Thymus (tissue), 11 donors: ENCODE results near the gene FNBP1L. TPM values are rescaled to one million over a fixed set of nuclear protein-coding genes. Genes with fewer than 3 reads are reported as not detected.
"Not testable (repeated sequence)": the region's sequence is repeated elsewhere in the genome, so short reads cannot be mapped to it uniquely, and the experiment has no call there.

Source experiments
- DNase-seq, 9 donors: peaks; one replicate each; pipeline ENCODE4 v3.0.0-alpha.2; 2013; ENCODE audit warnings: low spot score in 9 of 9, low read depth in 6 of 9, missing footprints in 1 of 9
- H3K27ac ChIP-seq, 2 donors: one replicate each; pipeline ENCODE4 v1.5.1; 2013; ENCODE audit warnings: control low read depth in 1 of 2, low read depth in 1 of 2, low read length in 1 of 2, mild to moderate bottlenecking in 1 of 2, moderate library complexity in 1 of 2
- H3K27me3 ChIP-seq, 2 donors: one replicate each; pipeline ENCODE4 v1.5.1; 2013; ENCODE audit warnings: low read length in 1 of 2; ENCODE audit not compliant: control insufficient read depth in 2 of 2, insufficient read depth in 1 of 2
- H3K36me3 ChIP-seq, 2 donors: one replicate each; pipeline ENCODE4 v1.5.1; 2013; ENCODE audit warnings: low read length in 1 of 2, mild to moderate bottlenecking in 1 of 2, moderate library complexity in 1 of 2; ENCODE audit not compliant: control insufficient read depth in 2 of 2, insufficient read depth in 2 of 2
- H3K4me1 ChIP-seq, 2 donors: one replicate each; pipeline ENCODE4 v1.5.1; 2013; ENCODE audit warnings: low read length in 2 of 2; ENCODE audit not compliant: control insufficient read depth in 2 of 2, insufficient read depth in 2 of 2
- H3K4me3 ChIP-seq, 2 donors: one replicate each; pipeline ENCODE4 v1.5.1; 2013; ENCODE audit warnings: low read length in 2 of 2, control low read depth in 1 of 2, mild to moderate bottlenecking in 1 of 2
- H3K9me3 ChIP-seq, 2 donors: one replicate each; pipeline ENCODE4 v1.5.1; 2013; ENCODE audit warnings: low read length in 1 of 2, mild to moderate bottlenecking in 1 of 2; ENCODE audit not compliant: control insufficient read depth in 2 of 2, insufficient read depth in 1 of 2
- WGBS: extraction: QIAGEN DNeasy Blood & Tissue Kit; methylation state at CpG from one replicate; pipeline ENCODE4 v1.1.7; 2013; 5-methylcytosine and 5-hydroxymethylcytosine counted together
- polyA plus RNA-seq: library from polyadenylated mRNA; stranded (reverse); fragments of 200-250 nt; gene quantifications from one replicate; pipeline ENCODE4 v1.2.3, GENCODE V29; 2013
- total RNA-seq: library from RNA; stranded (reverse); fragments of 120-200 nt; gene quantifications from one replicate; pipeline ENCODE4 v1.2.4, GENCODE V29; 2013
- donor health status: healthy.

FNBP1L gene
- total and polyA plus RNA-seq, 2 donors, result 8.9 to 13.1 TPM

DNA sequence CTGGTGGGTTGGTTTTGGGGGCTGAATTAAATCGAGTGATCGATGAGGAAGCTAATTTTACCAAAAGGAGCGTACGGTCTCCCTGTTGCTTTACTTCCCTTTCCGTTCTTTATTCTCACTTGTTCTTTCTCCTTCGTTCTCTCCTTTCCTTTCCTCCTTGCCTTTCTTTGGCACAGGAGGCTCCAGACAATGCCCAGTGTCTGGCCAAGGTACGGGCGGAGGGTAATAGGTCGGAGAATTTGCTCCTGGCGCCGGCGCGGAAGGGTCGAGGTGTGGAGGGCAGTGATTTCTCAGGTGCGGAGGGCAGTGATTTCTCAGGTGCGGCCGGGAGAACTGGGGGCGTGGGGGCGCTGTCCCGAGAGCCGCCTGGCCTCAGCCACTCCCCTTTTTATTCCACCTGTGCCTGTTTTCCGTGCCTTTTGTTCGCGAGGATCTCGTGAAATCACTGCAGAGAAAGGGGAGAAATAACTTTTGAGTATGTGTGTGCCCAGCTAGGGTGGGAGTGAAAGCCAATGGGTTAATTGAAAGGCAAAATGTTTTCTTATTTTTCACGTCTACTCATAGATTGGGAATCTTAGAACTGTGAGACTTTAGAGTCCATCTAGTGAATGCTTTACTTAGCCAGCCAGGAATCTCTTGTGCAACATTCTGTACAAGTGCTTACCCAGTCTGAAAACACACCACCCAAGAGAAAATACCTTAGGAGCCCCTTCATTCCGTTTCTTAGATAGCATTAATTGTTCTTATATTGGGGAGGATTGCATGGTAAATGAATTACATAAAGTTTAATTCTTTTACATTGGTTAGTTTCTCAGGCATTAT is 1.3 kb downstream of the FNBP1L start:
- H3K4me1 ChIP-seq, result peaks cover 9 to 12% of the 10 kb centered on the region in 2 donors
- WGBS, result 5% methylated on average over 27 of the region's 27 CpGs
- H3K36me3 ChIP-seq, result no peaks in the 10 kb centered on the region
- peak overlapping the region in 1 of 2 donors; percentile 52 for H3K27ac ChIP-seq
- peak overlapping the region; percentile 68 to 76 for H3K4me3 ChIP-seq
- H3K27me3 ChIP-seq, result peaks cover 9 to 35% of the 10 kb centered on the region in 2 donors
- DNase-seq, result peak in 1 of 9 donors; percentile 26
- H3K9me3 ChIP-seq, result peaks cover 0 to 3% of the 10 kb centered on the region in 2 donors

DNA sequence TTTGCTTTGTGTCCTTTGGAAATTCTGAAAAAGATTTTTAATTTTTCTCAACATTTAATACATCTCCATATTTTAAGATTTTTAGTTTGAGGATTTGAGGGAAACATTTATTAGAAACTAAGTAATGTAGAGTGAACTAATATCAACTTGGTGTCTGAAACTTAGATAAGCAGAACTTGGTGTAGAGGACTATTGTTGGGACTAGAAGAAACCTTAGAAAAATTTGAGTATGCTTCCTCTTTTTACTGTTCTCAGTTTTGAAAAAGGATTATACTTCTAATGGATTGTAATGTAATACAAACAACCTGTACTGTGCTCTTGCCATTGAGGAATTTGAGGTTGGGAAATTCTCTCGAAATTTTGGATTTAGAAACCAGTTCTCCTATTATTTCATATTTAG is 2.4 kb downstream of the FNBP1L start:
- Histone ChIP-seq H3K9me3 (peaks cover 0 to 3% of the 10 kb centered on the region in 2 donors), H3K27ac (no peak overlapping the region), H3K4me1 (peaks cover 9 to 12% of the 10 kb centered on the region in 2 donors), H3K36me3 (no peaks in the 10 kb centered on the region), H3K27me3 (peaks cover 9 to 35% of the 10 kb centered on the region in 2 donors), H3K4me3 (no peak overlapping the region)
- peak in 1 of 9 donors; percentile 6 for DNase-seq
- WGBS, result 63% methylated on average over 1 of the region's 1 CpG

DNA sequence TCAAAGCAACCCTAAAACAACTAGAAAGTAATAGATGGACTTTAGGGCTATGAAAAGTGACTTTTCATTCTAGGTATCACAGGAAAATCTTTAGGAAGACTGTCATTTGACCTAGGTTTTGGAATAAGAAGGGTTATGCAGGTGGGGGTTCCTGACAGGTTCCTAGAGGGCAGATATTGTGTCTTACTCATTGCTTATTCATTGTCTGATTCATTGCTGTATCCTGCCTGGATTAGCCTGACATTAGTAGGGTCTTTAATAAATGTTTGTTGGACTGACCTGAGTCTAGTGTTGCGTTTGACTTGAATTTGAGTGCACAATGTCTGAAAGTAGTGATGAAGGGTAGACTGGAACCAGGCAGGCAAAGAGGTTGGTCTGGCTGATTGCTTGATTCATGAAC is 6.0 kb downstream of the FNBP1L start:
- Histone ChIP-seq H3K36me3 (no peaks in the 10 kb centered on the region), H3K4me1 (peaks cover 4% of the 10 kb centered on the region in 2 donors), H3K9me3 (peaks cover 0 to 3% of the 10 kb centered on the region in 2 donors), H3K27me3 (peaks cover under 1 to 17% of the 10 kb centered on the region in 2 donors), H3K4me3 (no peak overlapping the region), H3K27ac (no peak overlapping the region)
- no peak for DNase-seq
- 100% methylated on average over 1 of the region's 1 CpG for WGBS

DNA sequence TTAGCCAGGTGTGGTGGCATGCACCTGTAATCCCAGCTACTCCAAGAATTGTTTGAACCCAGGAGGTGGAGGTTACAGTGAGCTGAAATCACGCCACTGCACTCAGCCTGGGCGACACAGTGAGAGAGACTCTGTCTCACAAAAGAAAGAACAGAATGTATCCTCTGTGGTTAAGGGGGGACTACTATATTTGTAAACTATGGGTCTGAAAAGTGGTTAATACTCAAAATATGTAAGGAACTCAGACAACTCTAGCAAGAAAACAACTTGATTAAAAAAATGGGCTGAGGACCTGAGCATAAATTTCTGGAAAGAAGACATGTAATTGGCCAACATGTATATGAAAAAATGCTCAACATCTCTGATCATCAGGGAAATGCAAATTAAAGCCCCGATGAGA is 11.2 kb downstream of the FNBP1L start:
- WGBS, result 99% methylated on average over 3 of the region's 3 CpGs
- H3K4me3 ChIP-seq, result no peak overlapping the region

DNA sequence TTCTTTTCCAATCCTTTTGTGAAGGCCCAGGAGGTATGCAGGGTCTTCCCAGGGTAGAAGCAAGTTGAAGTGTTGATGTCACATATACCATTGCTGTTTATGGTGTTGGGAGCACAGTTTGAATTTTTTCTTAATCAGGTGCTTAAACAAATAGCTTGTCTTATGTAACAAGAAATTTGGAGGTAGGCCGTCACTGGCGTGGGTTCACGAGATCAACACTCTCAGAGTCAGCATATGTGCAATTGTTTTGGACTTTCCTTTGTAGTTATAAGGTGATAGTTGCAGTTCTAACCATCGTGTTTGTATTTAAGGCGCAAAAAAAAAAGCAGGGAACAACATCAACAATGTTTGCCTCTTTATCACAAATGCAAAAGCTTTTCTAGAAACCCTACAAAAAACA is 13.3 kb downstream of the FNBP1L start:
- H3K27me3 ChIP-seq, result no peaks in the 10 kb centered on the region
- H3K4me1 ChIP-seq, result no peaks in the 10 kb centered on the region
- H3K9me3 ChIP-seq, result no peaks in the 10 kb centered on the region
- no peaks in the 10 kb centered on the region for H3K36me3 ChIP-seq
- 97% methylated on average over 5 of the region's 5 CpGs for WGBS
- no peak overlapping the region for H3K27ac ChIP-seq
- no peak for DNase-seq
- no peak overlapping the region for H3K4me3 ChIP-seq

More for the DNA sequence above, 11.2 kb downstream of the FNBP1L start:
- Histone ChIP-seq H3K36me3 (no peaks in the 10 kb centered on the region), H3K27ac (no peak overlapping the region), H3K9me3 (no peaks in the 10 kb centered on the region), H3K4me1 (no peaks in the 10 kb centered on the region), H3K27me3 (no peaks in the 10 kb centered on the region)
- no peak for DNase-seq

DNA sequence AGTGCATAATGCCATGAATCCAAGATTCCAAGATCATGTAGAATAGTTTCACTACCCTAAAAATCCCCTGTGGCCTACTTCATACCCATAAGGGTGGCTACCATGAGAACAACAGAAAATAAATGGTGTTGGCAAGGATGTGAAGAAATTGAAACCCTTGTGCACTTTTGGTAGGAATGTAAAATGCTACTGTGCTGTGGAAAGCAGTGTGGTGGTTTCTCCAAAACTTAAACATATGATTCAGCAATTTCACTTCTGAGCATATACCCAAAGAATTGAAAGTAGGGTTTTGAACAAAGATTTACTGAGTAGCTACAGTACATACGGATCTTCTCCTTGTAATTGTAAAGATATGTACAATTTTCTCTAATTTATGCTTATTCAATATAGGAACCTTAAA is 16.0 kb downstream of the FNBP1L start:
- no peaks in the 10 kb centered on the region for H3K4me1 ChIP-seq
- H3K27me3 ChIP-seq, result no peaks in the 10 kb centered on the region
- H3K9me3 ChIP-seq, result no peaks in the 10 kb centered on the region
- no peak for DNase-seq
- no peak overlapping the region for H3K4me3 ChIP-seq
- WGBS, result 94% methylated on average over 1 of the region's 1 CpG
- no peak overlapping the region for H3K27ac ChIP-seq
- H3K36me3 ChIP-seq, result no peaks in the 10 kb centered on the region

DNA sequence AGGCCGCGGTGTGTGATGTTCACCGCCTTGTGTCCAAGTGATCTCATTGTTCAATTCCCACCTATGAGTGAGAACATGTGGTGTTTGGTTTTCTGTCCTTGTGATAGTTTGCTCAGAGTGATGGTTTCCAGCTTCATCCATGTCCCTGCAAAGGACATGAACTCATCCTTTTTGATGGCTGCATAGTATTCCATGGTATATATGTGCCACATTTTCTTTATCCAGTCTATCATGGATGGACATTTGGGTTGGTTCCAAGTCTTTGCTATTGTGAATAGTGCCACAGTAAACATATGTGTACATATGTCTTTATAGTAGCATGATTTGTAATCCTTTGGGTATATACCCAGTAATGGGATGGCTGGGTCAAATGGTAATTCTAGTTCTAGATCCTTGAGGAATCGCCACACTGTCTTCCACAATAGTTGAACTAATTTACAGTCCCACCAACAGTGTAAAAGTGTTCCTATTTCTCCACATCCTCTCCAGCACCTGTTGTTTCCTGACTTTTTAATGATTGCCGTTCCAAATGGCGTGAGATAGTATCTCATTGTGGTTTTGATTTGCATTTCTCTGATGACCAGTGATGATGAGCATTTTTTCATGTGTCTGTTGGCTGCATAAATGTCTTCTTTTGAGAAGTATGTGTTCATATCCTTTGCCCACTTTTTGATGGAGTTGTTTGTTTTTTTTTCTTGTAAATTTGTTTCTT is 17.6 kb downstream of the FNBP1L start:
- H3K4me1 ChIP-seq, H3K9me3 ChIP-seq, H3K27me3 ChIP-seq, DNase-seq, H3K36me3 ChIP-seq, H3K27ac ChIP-seq, H3K4me3 ChIP-seq: not testable (repeated sequence)
- 73% methylated on average over 6 of the region's 6 CpGs for WGBS

DNA sequence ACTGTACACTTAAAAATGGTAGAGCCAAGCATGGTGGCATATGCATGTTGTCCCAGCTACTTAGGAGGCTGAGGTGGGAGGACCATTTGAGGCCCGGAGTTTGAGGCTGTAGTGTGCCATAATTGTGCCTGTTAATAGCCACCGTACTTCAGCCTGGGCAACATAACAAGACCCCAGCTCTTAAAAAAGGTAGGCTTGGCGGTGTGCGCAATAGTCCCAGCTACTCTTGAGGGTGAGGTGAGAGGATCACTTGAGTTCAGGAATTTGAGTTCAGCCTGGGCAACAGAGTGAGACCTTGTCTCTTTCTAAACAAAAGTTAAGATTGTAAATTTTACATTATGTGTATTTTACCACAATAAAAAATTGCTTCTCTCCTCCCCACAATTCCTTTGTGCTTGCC is 19.7 kb downstream of the FNBP1L start:
- 98% methylated on average over 4 of the region's 4 CpGs for WGBS
- Histone ChIP-seq H3K9me3 (no peaks in the 10 kb centered on the region), H3K4me1 (no peaks in the 10 kb centered on the region), H3K27me3 (no peaks in the 10 kb centered on the region), H3K27ac (no peak overlapping the region), H3K4me3 (no peak overlapping the region), H3K36me3 (no peaks in the 10 kb centered on the region)
- DNase-seq, result no peak

DNA sequence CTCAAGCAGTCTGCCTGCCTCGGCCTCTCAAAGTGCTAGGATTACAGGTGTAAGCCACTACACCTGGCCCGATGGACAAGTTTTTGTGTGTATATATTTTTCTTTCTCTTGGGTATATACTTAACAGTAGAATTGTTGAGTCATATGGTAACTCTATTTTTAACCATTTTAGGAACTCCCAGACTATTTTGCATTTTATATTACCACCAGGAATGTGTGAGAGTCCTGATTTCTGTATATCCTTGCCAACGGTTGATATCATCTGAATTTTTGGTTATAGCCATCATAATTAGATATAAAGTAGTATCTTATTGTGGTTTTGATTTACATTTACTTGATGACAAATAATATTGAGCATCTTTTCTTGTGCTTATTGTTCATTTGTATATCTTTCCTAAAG is 20.7 kb downstream of the FNBP1L start:
- 95% methylated on average over 3 of the region's 3 CpGs for WGBS

More for the DNA sequence above, 20.7 kb downstream of the FNBP1L start:
- Histone ChIP-seq H3K36me3 (no peaks in the 10 kb centered on the region), H3K4me1 (no peaks in the 10 kb centered on the region), H3K4me3 (no peak overlapping the region), H3K27me3 (no peaks in the 10 kb centered on the region), H3K9me3 (no peaks in the 10 kb centered on the region), H3K27ac (no peak overlapping the region)
- no peak for DNase-seq
